Left hindlimb (tissue), 1 donor: ENCODE results near the gene CTDP1.
"Not testable (repeated sequence)": the region's sequence is repeated elsewhere in the genome, so short reads cannot be mapped to it uniquely, and the experiment has no call there.

Source experiments
- DNase-seq: peaks from one replicate; pipeline ENCODE4 v3.0.0-alpha.2; 2018

CTDP1 gene

DNA sequence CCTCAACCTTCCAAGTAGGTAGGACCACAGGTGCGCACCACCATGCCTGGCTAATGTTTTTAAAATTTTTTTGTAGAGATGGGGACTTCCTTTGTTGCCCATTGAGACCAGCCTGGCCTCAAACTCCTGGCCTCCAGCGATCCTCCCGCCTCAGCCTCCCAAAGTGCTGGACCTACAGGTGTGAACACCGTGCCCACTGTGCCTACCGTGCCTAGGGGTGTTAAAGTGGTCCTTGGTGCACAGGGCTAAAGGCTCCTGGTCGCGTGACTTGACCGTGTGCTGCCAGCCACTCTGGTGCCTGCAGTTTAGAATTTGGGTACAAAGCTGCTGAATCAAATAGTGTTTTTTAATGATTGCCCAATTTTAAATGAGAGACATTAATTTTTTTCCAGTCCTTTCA lies 67.1 kb downstream of the CTDP1 start:
- DNase-seq = no peak

DNA sequence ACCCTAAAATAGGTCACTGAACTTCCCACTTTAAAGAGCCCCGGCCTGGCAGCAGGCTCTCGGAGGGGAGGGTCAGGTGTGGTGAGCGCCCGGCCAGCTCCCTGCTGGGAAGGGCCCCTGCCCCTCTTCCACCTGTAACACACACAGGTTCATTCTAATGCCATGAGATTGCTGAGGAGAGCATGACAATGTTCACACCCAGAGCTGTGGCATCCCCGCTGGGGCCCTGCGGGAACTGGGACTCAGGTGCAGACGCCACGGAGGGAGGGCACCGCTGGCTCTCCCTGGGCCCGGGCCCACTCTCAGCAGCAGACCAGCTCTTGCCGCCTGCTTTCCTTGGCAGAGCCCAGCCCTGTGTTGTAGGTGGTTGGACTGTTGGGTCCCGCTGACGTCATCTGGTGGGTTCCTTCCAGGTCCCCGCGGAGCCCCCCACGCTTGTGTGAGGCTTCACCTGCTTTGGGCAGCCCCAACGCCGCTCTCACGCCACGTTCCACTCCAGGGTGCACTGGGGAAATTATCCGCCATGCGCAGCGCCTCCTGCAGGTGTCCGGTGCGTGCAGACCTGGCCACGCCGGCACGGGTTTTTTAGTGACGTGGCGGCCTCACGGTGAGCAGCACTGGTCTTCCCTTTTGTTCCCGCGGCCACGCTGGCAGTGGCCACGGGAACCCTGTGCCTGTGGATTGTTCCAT lies 67.7 kb downstream of the CTDP1 start:
- DNase-seq = no peak

DNA sequence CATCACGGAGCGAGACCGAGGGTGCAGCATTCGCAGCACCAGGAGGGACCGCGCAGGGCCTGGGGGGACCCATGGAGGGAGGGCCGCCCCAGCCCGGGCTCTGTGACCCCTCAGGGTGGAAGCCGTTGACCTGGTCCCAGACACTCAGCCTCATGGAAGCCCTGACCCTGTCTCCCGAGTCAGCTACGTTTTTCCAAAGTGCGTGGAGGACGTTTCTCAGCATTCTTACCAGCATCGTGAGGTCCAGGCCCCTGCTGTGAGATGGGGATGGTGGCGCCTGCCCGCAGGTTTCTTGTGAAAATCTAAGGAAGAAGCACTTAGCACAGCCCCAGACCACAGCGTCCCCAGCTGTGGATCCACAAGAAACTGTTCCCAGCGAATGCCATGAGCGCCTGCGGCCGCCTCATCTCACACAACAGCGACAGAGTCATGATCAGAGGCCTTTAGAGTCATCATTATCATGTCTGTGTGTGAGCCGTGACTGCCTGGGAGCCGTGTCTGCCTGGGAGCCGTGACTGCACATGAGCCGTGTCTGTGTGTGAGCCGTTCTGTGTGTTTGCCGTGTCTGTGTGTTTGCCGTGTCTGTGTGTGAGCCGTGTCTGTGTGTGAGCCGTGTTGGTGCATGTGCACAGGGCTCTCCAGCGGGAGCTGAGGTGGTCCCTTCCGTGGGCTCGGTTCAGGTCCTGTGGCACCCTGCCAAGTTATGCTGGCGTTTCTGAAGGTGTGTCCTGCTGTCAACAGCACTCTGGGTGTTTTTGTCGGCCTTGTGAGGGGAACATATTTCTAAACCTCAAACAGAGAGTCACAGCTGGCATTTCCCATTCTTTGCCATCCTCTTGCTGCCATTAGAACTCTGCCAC lies 68.9 kb downstream of the CTDP1 start:
- DNase-seq = no peak

DNA sequence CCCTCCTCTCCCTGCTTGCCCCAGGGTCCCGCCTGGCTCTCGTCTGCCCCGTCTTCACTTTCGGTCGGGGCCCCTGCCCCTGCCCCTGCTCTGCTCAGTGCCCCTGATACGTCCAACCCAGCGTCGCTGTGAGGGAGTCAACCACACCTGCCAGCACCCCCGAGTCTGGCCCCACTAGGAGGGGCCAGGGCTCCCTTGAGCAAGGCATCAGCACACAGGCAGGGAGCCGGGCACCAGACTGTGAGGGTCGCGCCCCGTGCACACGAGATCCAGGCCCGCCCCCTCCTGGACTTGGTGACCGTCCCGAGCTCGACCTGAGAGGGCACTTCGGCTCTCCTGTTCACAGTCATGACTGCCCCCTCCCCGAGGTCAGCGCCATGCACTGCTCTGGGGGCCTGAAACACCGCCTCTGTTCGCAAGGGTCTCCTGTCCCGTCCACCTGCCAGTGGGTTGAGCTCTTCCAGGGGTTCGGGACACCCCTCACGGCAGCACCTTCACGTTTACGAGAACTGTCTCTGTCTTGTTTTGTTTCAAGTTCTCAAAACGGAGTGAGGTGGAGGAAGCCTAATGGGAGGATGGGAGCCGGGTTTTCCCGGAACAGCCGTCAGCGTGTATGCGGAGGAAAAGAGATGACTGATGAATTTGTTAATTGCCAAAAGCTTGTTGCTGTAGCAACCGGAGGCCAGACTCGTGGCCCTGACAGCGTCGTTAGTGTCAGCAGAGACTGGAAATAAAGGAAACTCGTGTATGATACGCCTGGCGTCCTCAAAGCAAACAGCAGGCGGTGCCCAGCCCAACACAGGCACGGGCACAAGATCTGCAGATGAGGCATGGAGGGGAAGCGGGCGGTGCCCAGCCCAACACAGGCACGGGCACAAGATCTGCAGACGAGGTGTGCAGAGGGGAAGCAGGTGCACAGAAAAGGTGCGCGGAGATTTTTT lies 69.9 kb downstream of the CTDP1 start:
- no peak for DNase-seq

DNA sequence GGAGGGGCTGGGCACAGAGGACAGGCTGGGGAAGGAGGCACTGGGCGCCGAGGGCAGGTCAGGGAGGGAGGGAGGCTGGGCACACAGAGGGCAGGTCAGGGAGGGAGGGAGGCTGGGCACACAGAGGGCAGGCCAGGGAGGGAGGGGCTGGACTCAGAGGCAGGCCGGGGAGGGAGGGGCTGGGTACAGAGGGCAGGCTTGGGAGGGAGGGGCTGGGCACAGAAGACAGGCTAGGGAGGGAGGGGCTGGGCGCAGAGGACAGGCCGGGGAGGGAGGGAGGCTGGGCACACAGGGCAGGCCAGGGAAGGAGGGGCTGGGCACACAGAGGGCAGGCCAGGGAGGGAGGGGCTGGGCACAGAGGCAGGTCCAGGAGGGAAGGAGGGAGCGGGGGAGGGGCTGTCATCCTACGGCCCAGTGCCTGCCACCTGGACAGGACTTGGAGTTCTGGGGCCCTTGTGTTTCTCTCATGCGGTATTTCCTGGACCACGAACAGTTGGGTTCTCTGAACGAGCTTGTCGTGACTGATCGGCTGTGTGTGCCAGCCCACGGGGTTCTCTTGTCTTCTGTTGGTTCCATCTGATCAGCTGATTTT lies 71.5 kb downstream of the CTDP1 start:
- no peak for DNase-seq

DNA sequence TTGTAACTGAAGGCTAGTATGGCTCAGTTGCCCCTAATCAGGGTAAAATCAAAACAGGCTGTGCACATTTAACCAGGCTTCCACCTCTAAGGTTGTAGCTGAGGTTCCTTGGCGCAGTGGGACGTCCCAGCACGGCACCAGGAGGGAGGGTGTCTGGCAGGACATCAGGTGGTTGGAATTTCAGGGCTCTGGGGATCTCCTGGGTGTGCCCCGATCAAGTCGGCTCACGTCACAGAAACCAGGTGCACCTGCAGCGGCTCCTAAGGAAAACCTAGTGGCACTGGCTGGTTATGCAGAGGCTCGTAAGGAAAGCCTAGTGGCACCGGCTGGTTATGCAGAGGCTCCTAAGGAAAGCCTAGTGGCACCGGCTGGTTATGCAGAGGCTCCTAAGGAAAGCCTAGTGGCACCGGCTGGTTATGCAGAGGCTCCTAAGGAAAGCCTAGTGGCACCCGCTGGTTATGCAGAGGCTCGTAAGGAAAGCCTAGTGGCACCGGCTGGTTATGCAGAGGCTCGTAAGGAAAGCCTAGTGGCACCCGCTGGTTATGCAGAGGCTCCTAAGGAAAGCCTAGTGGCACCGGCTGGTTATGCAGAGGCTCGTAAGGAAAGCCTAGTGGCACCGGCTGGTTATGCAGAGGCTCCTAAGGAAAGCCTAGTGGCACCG lies 72.4 kb downstream of the CTDP1 start:
- not testable (repeated sequence) for DNase-seq

DNA sequence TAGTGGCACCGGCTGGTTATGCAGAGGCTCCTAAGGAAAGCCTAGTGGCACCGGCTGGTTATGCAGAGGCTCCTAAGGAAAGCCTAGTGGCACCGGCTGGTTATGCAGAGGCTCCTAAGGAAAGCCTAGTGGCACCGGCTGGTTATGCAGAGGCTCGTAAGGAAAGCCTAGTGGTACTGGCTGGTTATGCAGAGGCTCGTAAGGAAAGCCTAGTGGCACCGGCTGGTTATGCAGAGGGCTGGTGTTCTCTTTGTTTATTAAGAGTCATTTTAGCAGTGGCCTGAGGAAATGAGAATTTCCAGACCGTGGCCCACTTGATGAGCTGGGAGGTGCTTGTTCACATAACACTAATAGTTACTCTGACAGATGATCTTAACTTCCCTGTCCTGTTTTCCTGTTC lies 73.3 kb downstream of the CTDP1 start:
- not testable (repeated sequence) for DNase-seq

DNA sequence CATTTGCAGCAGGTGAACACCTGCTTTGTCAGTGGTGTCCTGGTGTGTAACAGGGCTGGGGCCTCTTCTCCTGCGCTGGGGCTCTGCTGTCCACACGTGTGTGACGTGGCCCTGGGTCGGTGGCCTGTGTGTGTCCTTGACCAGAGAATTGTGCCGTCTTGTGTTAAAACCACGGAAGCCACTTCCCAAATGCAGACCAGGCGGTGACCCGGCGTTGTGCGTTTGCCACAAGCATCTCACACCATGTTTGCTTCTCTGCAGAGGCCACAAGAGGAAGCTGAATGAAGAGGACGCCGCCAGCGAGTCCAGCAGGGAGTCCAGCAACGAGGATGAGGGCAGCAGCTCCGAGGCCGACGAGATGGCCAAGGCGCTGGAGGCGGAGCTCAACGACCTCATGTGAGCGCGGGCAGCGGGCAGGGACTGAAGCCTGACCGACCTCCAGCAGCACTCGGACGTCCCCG lies 73.8 kb downstream of the CTDP1 start:
- no peak for DNase-seq

DNA sequence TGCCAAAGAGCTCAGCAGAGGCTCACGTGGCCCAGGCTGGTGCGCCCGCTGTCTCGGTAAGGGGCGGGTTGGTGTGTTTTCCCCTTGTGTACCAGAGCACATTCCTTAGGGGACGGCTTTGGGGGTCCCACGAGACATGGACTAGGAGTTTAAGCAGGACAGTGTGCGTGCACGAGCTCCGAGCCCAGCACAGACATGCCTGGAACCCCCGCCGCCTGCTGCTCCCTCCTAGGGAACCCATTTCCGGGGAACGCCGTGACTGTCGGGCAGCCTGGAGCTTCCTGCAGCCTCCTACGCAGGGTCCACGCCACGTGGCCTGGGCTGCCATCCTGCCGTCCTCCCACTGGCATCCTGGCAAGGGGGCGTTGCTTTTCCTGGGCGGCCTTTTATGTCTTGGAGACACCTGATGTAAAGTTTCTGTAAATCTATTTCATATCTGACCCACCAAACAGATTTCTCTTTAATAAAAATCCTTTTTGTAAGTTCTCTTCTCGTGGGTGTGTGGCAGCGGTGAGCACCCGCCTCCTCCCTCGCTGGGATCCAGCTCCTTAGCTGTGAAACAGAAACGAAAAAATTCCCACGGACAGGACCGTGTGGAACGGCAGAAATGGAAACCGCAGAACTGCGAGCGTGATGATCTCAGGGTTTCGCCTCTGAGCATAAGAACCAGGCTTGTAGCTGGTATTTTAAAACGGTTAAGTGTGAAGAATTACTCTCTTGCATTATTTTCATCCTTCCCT lies 74.6 kb downstream of the CTDP1 start:
- DNase-seq = no peak

DNA sequence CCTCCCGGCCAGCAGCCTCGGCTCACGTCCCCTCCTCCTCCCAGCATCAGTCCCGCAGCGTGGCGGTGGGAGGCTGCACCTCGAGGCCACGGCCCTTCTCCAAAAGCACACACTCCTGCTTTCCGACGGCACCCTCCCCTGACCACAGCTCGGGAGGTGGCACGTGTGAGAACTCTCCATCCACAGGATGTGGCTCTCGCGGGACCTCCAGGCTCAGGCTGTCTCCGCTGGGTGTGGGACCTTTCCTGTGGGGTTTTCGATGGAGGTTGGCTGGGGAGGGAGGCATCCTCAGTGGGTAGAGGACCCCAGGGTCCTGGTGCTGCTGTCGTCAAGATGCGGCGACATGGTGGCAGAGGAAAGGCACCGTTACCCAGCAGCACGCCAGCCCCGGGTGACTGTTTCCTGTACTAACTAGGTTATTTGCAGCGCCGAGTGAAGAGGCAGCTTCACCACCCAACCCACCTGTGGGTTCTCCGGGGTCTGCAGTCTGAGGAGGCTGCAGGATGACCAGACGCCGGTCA lies 75.3 kb downstream of the CTDP1 start:
- DNase-seq = no peak

DNA sequence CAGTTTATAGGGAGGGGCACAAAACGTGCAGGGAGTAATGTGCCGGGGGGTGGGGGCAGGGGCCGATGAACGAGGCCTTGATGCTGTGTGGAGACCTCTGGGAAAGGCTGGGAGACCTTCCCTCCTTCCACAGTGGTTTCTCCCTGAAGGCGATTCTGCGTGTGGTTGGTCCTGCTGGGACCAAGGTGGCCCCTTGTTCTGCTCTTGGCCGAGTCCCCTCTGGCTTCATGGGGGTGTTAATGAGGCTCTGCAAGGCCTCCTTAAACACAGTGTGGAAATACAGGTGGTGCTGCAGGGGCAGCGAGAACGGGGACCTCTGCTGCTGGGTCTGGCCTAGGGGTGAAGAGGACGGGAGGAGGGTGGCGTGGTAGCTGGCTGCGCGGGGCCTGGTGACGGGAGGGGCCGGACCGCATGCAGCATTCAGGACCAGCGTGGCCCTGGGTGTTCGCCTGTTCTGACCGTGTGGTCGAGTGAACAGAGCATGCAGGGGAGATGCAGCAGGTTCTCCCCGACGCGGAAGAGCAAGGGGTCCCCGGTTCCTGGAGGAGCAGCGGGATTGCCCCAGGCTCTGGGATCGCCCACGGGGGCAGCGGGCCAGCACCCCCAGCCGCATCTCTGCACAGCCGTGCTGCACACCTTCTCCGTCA lies 76.0 kb downstream of the CTDP1 start:
- DNase-seq = no peak

DNA sequence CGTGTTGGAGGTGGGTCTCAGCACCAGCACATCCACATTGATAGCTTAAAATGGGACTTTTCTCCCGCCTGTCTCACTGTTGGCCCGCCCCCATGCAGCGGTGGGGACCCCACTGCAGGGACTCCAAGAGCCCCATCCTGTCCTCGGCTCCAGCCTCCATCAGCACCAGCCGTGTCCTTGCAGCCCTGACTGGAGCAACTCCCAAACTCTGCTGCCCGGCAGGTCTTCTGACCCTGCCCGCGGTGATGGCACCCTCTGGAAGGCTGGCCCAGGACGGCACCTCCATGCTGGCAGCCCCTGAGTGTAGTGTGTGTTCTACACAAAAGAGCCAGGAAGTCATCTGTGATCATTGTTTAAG lies 76.5 kb downstream of the CTDP1 start:
- DNase-seq = no peak

DNA sequence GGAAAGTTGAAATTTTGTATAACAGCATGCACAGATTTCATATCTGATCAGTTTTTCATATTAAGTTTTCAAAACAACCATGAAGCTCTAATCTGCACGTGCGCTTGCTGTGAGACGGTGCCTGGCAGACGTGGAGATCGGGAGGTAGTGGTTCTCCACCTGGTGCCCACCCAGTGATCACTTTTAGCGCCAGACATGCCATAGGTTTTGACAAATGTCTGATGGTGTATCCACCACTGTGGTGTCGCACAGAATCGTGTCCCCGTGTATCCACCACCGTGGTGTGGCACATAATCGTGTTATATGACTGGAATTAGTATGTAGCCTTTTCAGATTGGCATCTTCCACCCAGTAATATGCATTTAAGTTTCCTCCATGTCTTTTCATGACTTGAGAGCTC lies 77.2 kb downstream of the CTDP1 start:
- DNase-seq = no peak

DNA sequence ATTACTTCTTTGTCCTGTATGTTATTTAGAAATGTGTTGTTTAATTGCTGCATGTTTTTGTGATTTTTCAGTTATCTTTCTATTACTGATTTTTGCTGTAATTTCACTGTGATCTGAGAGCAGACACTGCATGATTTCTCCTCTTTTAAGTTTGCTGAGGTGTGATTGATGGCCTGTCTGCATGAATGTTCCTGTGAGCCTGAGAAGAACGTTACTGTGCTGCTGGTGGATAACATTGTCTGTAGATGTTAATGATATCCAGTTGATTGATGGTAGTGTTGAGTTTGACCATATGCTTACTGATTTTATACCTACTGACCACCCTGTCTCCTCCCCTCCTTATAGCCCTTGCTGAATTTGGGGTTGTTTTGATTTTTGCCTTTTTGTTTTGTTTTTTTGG lies 80.7 kb downstream of the CTDP1 start:
- DNase-seq = no peak

DNA sequence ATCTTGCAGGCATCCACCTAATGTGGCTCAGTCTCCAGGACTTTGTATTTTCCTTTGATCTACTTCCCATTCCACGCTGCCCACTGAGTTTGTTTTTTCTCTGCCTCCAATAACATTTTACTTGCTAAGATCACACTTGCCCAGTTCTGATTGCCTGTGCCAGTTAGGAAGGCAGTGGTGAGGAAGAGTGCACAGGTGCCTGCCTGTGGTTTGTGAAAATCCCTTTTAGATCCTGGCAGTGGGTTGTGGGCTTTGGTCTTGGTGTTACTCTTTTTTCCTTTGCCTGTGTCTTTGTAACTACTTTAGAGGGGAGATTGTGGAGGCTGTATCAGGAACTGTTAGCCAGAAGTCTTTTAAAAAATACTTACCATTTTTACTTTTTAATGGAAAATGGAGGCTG lies 81.3 kb downstream of the CTDP1 start:
- DNase-seq = no peak

DNA sequence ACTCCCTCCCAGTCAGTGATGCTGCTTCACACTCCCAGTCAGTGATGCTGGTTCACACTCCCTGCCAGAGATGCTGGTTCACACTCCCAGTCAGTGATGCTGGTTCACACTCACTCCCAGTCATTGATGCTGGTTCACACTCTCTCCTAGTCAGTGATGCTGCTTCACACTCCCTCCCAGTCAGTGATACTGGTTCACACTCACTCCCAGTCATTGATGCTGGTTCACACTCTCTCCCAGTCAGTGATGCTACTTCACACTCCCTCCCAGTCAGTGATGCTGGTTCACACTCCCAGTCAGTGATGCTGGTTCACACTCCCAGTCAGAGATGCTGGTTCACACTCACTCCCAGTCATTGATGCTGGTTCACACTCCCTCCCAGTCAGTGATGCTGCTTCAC lies 83.8 kb downstream of the CTDP1 start:
- DNase-seq = no peak

DNA sequence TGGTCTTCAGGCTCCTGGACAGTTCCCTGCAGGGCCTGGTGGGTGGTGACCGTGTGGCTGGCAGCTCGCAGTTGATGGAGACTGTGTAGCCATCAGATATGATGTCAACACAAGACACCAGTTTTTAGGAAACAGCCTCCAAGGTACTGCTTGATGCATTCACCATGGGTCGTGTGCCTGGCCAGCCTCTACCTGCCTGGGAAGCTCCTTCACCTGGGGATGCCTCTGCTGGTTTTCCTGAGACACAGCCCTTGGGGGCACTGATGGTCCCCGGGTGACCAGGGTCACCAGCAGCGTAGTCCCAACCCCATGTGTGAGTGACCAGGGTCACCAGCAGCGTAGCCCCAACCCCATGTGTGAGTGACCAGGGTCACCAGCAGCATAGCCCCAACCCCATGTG lies 84.5 kb downstream of the CTDP1 start:
- DNase-seq = no peak

DNA sequence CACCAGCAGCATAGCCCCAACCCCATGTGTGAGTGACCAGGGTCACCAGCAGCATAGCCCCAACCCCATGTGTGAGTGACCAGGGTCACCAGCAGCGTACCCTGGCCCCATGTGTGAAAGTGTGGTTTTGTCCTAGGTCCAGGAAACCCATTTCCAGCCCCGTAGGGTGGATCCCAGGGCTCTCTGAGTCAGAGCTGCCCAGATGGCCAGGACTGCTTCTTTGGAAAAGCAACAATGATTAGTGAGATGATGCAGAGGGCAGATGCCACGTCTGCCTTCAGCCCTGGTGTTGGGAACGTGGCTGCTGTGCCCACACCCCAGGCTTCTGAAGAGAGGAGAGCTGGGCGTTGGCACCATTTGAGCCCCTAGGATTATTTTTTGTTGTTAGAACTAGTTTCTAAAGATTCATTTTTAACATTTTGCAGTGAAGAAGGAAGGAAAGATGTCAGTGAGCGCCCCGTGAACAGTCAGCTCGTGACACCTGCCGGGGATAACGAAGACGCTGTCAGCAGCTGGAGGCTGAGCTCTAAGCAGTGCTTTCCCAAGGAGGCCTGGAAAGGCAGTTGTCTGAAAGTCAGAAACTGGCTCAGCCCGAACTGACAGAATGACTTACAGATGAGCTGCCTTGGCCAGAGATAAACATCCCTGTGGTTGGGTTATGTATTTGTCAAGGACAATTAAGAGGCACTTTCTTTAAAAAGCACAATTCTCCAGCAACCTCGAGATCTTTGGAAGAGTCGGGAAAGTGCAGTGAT lies 86.1 kb downstream of the CTDP1 start:
- DNase-seq = no peak

DNA sequence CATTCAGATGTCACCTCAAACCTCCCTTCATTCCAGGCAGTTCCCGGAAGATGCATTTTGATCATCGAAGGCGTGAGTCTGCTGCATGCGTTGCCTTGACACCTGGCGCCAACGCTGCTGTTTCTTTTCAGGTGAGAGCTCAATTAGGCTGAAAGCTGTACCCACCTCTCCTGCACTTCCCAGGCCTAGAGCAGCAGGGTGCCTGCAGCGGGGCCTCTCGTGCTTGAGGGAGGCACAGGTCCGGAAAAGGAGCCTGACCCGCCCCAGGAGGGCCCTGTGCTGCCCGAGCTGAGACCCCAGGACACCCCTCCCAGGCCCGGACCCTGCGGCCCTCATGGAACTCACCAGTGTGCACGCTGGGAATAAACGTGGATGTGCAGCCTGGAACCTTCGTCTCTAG lies 86.7 kb downstream of the CTDP1 start:
- no peak for DNase-seq

DNA sequence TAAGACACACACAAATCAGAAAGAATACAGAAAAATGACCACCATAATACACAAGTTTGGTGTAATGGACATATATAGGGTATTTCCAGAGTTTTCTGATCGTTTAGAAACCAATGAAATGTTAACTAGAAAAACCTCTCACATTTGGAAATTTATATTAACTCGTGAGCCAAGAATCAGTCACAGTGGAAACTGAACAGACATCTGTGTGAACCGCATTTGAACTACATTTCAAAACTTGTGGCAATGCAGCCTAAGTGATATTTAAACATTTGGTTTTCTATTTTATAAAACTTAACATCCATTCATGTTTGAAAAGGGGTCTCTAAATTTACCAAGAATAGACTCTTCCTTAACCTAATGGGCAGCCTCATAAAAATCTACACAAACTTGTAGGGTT lies 89.1 kb downstream of the CTDP1 start:
- no peak for DNase-seq
